ENCODE results near the gene ZNF430. TPM values are rescaled to one million over a fixed set of nuclear protein-coding genes. Genes with fewer than 3 reads are reported as not detected.

Gene ZNF430
- total and polyA plus RNA-seq, 9 of the 15 experiments (the other 6 are each of a cell fraction or from before 2014, with no cell fraction given): 4.7 to 15.4 (median 9.4) TPM

- TF ChIP-seq TFAP4 (CRISPR knock-in tag; IDR thresholded peaks at IDR 0.05; ENCODE audit: borderline replicate concordance) (peak; percentile 93), ZNF212 (CRISPR knock-in tag; IDR thresholded peaks at IDR 0.05) (no peak), ZFX (CRISPR knock-in tag; IDR thresholded peaks at IDR 0.05) (peak; percentile 89), POLR2H (tag; IDR thresholded peaks at IDR 0.05; ENCODE audit: low read depth) (peak; percentile 66; the same call in 1 of the 2 replicates), NR4A1 (CRISPR knock-in tag; IDR thresholded peaks at IDR 0.05) (no peak), NR4A1 (tag; IDR thresholded peaks at IDR 0.05) (no peak), COPS2 (conservative IDR thresholded peaks at IDR 0.05) (no peak), ELF1 (tag; IDR thresholded peaks at IDR 0.05) (peak; percentile 94), SOX6 (IDR thresholded peaks at IDR 0.05) (no peak), TAF9B (IDR thresholded peaks at IDR 0.05; ENCODE audit: partially characterized antibody) (peak; percentile 76), MNT (conservative IDR thresholded peaks at IDR 0.05) (peak in 1 of 2 experiments; percentile 45; a peak in 2 of 4 replicates), SMC3 (conservative IDR thresholded peaks at IDR 0.05; ENCODE audit: insufficient read depth, low read depth, low read length) (no peak), GMEB1 (CRISPR knock-in tag; IDR thresholded peaks at IDR 0.05) (0 out of 2 replicates have a peak, but pooled peaks have one; percentile 17), FOS (IDR thresholded peaks at IDR 0.05; ENCODE audit: extremely low read depth, insufficient read length) (peak; percentile 95), ZNF512 (tag; IDR thresholded peaks at IDR 0.05) (no peak), NCOA4 (IDR thresholded peaks at IDR 0.05; ENCODE audit: partially characterized antibody) (no peak), TEAD2 (tag; IDR thresholded peaks at IDR 0.05) (no peak), ZNF766 (CRISPR knock-in tag; conservative IDR thresholded peaks at IDR 0.05) (no peak), MAZ (CRISPR knock-in tag; conservative IDR thresholded peaks at IDR 0.05 in 1 of 2, IDR thresholded peaks at IDR 0.05 in 1 of 2) (peak; percentile 40 to 75; a peak in 3 of 4 replicates), BRD4 (IDR thresholded peaks at IDR 0.05) (0 out of 2 replicates have a peak, but pooled peaks have one; percentile 10), TAF1 (IDR thresholded peaks at IDR 0.05; ENCODE audit: control insufficient read depth, extremely low read depth, insufficient read depth, low read length, severe bottlenecking) (peak; percentile 57), SETDB1 (IDR thresholded peaks at IDR 0.05; ENCODE audit: low read length) (no peak)
These were observed at the start of gene ZNF430 (continued) for GRCh38 chr19:21020298-21021227.

Data from K562 (cell line).